ENCODE measurements around the gene TEX261.

Gene TEX261

GRCh38 chr2:70983506-70984227, 11.0 kb downstream of the TEX261 start:
- Histone ChIP-seq H3K4me1 (ENCODE audit: insufficient read depth, low read length) (no peaks in the 10 kb centered on the region), H2AFZ (ENCODE audit: low read depth, low read length) (no peak overlapping the region), H3K4me2 (ENCODE audit: insufficient read depth, low read length) (no peak overlapping the region), H3K27me3 (ENCODE audit: insufficient read depth, low read length, poor library complexity) (no peaks in the 10 kb centered on the region), H3K27ac (ENCODE audit: low read length) (no peak overlapping the region), H3K36me3 (ENCODE audit: insufficient read depth, low read length) (peaks cover 40% of the 10 kb centered on the region), H3K4me3 (ENCODE audit: low read depth in 1 of 2, low read length in 2 of 2) (no peak overlapping the region), H4K20me1 (ENCODE audit: insufficient read depth, low read length) (no peaks in the 10 kb centered on the region; the same call in 1 of the 2 replicates), H3K9ac (ENCODE audit: low read depth, low read length) (no peak overlapping the region), H3K79me2 (ENCODE audit: insufficient read depth, low read length) (no peaks in the 10 kb centered on the region), H3K9me3 (ENCODE audit: insufficient read depth, low read length, severe bottlenecking) (no peaks in the 10 kb centered on the region)
- no peak for DNase-seq
- no peak for ATAC-seq (ENCODE audit: insufficient read depth, low read depth)
- TF ChIP-seq CTCF (IDR thresholded peaks at IDR 0.05; ENCODE audit: borderline replicate concordance, extremely low read depth, low read length, poor library complexity, severe bottlenecking) (no peak), EZH2 (IDR thresholded peaks at IDR 0.05; ENCODE audit: borderline replicate concordance, low read depth, low read length, severe bottlenecking) (no peak)

- DNase-seq, result no peak
- H2AFZ ChIP-seq (ENCODE audit: low read depth, low read length), result no peak overlapping the region
- no peaks in the 10 kb centered on the region for H3K27me3 ChIP-seq (ENCODE audit: insufficient read depth, low read length, poor library complexity)
- no peak overlapping the region for H3K4me3 ChIP-seq (ENCODE audit: low read depth in 1 of 2, low read length in 2 of 2)
- no peak overlapping the region for H3K27ac ChIP-seq (ENCODE audit: low read length)
- no peak overlapping the region for H3K9ac ChIP-seq (ENCODE audit: low read depth, low read length)
- no peaks in the 10 kb centered on the region; the same call in 1 of the 2 replicates for H4K20me1 ChIP-seq (ENCODE audit: insufficient read depth, low read length)
- H3K4me1 ChIP-seq (ENCODE audit: insufficient read depth, low read length), result no peaks in the 10 kb centered on the region
- H3K36me3 ChIP-seq (ENCODE audit: insufficient read depth, low read length), result peaks cover 33% of the 10 kb centered on the region
- H3K4me2 ChIP-seq (ENCODE audit: insufficient read depth, low read length), result no peak overlapping the region
- no peak for ATAC-seq (ENCODE audit: insufficient read depth, low read depth)
- H3K79me2 ChIP-seq (ENCODE audit: insufficient read depth, low read length), result no peaks in the 10 kb centered on the region
- H3K9me3 ChIP-seq (ENCODE audit: insufficient read depth, low read length, severe bottlenecking), result no peaks in the 10 kb centered on the region
- TF ChIP-seq EZH2 (IDR thresholded peaks at IDR 0.05; ENCODE audit: borderline replicate concordance, low read depth, low read length, severe bottlenecking) (no peak), CTCF (IDR thresholded peaks at IDR 0.05; ENCODE audit: borderline replicate concordance, extremely low read depth, low read length, poor library complexity, severe bottlenecking) (no peak)
Measured at GRCh38 chr2:70982971-70983370, 11.7 kb downstream of the TEX261 start.

- no peak overlapping the region for H2AFZ ChIP-seq (ENCODE audit: low read depth, low read length)
- TF ChIP-seq CTCF (IDR thresholded peaks at IDR 0.05; ENCODE audit: borderline replicate concordance, extremely low read depth, low read length, poor library complexity, severe bottlenecking), result no peak
- TF ChIP-seq EZH2 (IDR thresholded peaks at IDR 0.05; ENCODE audit: borderline replicate concordance, low read depth, low read length, severe bottlenecking), result no peak
- no peak overlapping the region for H3K4me2 ChIP-seq (ENCODE audit: insufficient read depth, low read length)
- H3K27ac ChIP-seq (ENCODE audit: low read length), result no peak overlapping the region
- H3K79me2 ChIP-seq (ENCODE audit: insufficient read depth, low read length), result no peaks in the 10 kb centered on the region
- no peak for DNase-seq
- no peaks in the 10 kb centered on the region; the same call in 1 of the 2 replicates for H4K20me1 ChIP-seq (ENCODE audit: insufficient read depth, low read length)
- no peak overlapping the region for H3K9ac ChIP-seq (ENCODE audit: low read depth, low read length)
- no peak overlapping the region for H3K4me3 ChIP-seq (ENCODE audit: low read depth in 1 of 2, low read length in 2 of 2)
- H3K9me3 ChIP-seq (ENCODE audit: insufficient read depth, low read length, severe bottlenecking), result no peaks in the 10 kb centered on the region
- ATAC-seq (ENCODE audit: insufficient read depth, low read depth), result no peak
- H3K36me3 ChIP-seq (ENCODE audit: insufficient read depth, low read length), result peaks cover 24% of the 10 kb centered on the region
- H3K27me3 ChIP-seq (ENCODE audit: insufficient read depth, low read length, poor library complexity), result no peaks in the 10 kb centered on the region
- H3K4me1 ChIP-seq (ENCODE audit: insufficient read depth, low read length), result no peaks in the 10 kb centered on the region
Measured at GRCh38 chr2:70981866-70982810, 12.5 kb downstream of the TEX261 start.
